GM23248 (cell line): Measurements from ENCODE around the gene ARGLU1. TPM values are rescaled to one million over a fixed set of nuclear protein-coding genes. Genes with fewer than 3 reads are reported as not detected.

Experiments used
- DNase-seq: peaks from one replicate; pipeline ENCODE4 v3.0.0-alpha.2; 2015
- H2AFZ ChIP-seq: fragments of 200-600 bp; sonication (generic); 2 replicates; pipeline ENCODE4 v1.6.1; 2016; ENCODE audit warnings: antibody characterized with exemption
- H3F3A ChIP-seq: fragments of 200-600 bp; sonication (generic); 2 replicates; pipeline ENCODE4 v1.6.1; 2016; ENCODE audit warnings: mild to moderate bottlenecking, antibody characterized with exemption, mixed run types; ENCODE audit not compliant: insufficient read depth
- H3K27ac ChIP-seq: fragments of 200-600 bp; sonication (generic); 2 replicates; pipeline ENCODE4 v1.5.1; 2016; ENCODE audit warnings: mild to moderate bottlenecking
- H3K27me3 ChIP-seq: fragments of 200-600 bp; sonication (generic); replicated peaks from 2 replicates; pipeline ENCODE4 v1.6.1; 2016; ENCODE audit warnings: mild to moderate bottlenecking; ENCODE audit not compliant: insufficient read depth
- H3K36me3 ChIP-seq: fragments of 200-600 bp; sonication (generic); 2 replicates; pipeline ENCODE4 v1.6.1; 2016; ENCODE audit warnings: low read depth, mild to moderate bottlenecking
- H3K4me1 ChIP-seq: fragments of 200-600 bp; sonication (generic); 2 replicates; pipeline ENCODE4 v1.6.1; 2016; ENCODE audit warnings: mild to moderate bottlenecking; ENCODE audit not compliant: insufficient read depth
- H3K4me2 ChIP-seq: fragments of 200-600 bp; sonication (generic); one replicate; pipeline ENCODE4 v1.6.1; 2016; ENCODE audit warnings: mild to moderate bottlenecking; ENCODE audit not compliant: unreplicated experiment
- H3K4me3 ChIP-seq: fragments of 200-600 bp; sonication (generic); 2 replicates; pipeline ENCODE4 v1.5.1; 2016; ENCODE audit warnings: mild to moderate bottlenecking
- H3K79me2 ChIP-seq: fragments of 200-600 bp; sonication (generic); 2 replicates; pipeline ENCODE4 v1.6.1; 2016; ENCODE audit warnings: mild to moderate bottlenecking; ENCODE audit not compliant: insufficient read depth
- H3K9ac ChIP-seq: fragments of 200-600 bp; sonication (generic); 2 replicates; pipeline ENCODE4 v1.6.1; 2016; ENCODE audit warnings: mild to moderate bottlenecking
- H3K9me2 ChIP-seq: fragments of 200-600 bp; sonication (generic); 2 replicates; pipeline ENCODE4 v1.6.1; 2016; ENCODE audit warnings: mixed run types, mild to moderate bottlenecking, moderate library complexity; ENCODE audit not compliant: insufficient read depth
- H3K9me3 ChIP-seq: fragments of 200-600 bp; sonication (generic); one replicate; pipeline ENCODE4 v1.6.1; 2017; ENCODE audit warnings: low read depth
- H4K20me1 ChIP-seq: fragments of 200-600 bp; sonication (generic); 2 replicates; pipeline ENCODE4 v1.6.0; 2016; ENCODE audit not compliant: insufficient read depth
- EZH2 ChIP-seq: fragments of 200-600 bp; sonication (generic); IDR thresholded peaks from 2 replicates; pipeline ENCODE4 v1.6.1; 2018; ENCODE audit warnings: antibody characterized with exemption, mild to moderate bottlenecking; ENCODE audit not compliant: insufficient read depth, poor library complexity, severe bottlenecking
- EZH2phosphoT487 ChIP-seq: fragments of 200-600 bp; sonication (generic); IDR thresholded peaks from 2 replicates; pipeline ENCODE4 v1.6.1; 2018; ENCODE audit warnings: antibody characterized with exemption, moderate library complexity, mild to moderate bottlenecking, low read depth; ENCODE audit not compliant: insufficient read depth
- WGBS, 2 experiments: methylation state at CpG; one replicate each; pipeline ENCODE4 v1.1.6; 2015 to 2017; ENCODE audit warnings: low lambda C conversion rate in 2 of 2, low coverage in 1 of 2; ENCODE audit errors: missing lambda C conversion rate in 2 of 2; 5-methylcytosine and 5-hydroxymethylcytosine counted together
- in situ Hi-C: fragments of 300-500 bp; cut with MboI; formaldehyde crosslinking; loops from 2 replicates; pipeline ENCODE4 v1.15.0; 2020
- polyA plus RNA-seq: library from polyadenylated mRNA; unstranded; fragments of >200 nt; fragmentation: Nextera tagmentation; extraction: Ambion mirVana; gene quantifications from 2 replicates; pipeline ENCODE4 v1.2.1, GENCODE V29; 2016
- total RNA-seq: library from RNA; depleted of rRNA; stranded (reverse); fragments of >200 nt; shearing (Covaris generic); gene quantifications from 2 replicates; pipeline ENCODE4 v1.2.3, GENCODE V29; 2014

The ARGLU1 gene
- total and polyA plus RNA-seq, 2 experiments from 2014 or later, result 38.4 to 61.5 TPM

GRCh38 chr13:106522112-106522705 lies 45.7 kb downstream of the ARGLU1 start:
- Histone ChIP-seq H3K9me3 (no peaks in the 10 kb centered on the region), H3K4me3 (no peak overlapping the region), H3K9me2 (no peaks in the 10 kb centered on the region), H3K79me2 (no peaks in the 10 kb centered on the region), H2AFZ (no peak overlapping the region), H3K4me1 (no peaks in the 10 kb centered on the region), H3K36me3 (no peaks in the 10 kb centered on the region), H3K27ac (no peak overlapping the region), H3K4me2 (no peak overlapping the region), H3K27me3 (no peaks in the 10 kb centered on the region), H4K20me1 (no peaks in the 10 kb centered on the region), H3F3A (no peaks in the 10 kb centered on the region), H3K9ac (no peak overlapping the region)
- WGBS, 2 experiments, result 85 to 91% methylated on average over 5 of the region's 5 CpGs
- TF ChIP-seq EZH2 (no peak), EZH2phosphoT487 (no peak)
- in situ Hi-C loops, result loop anchor here (10.0 kb wide), 1 partner anchor 447 kb away; no protein-coding TSS in a partner anchor
- no peak for DNase-seq

- 79 to 81% methylated on average over 5 of the region's 5 CpGs for WGBS, 2 experiments
- H3F3A ChIP-seq, result no peaks in the 10 kb centered on the region
- no peaks in the 10 kb centered on the region for H3K9me3 ChIP-seq
- H2AFZ ChIP-seq, result no peak overlapping the region
- no peak for DNase-seq
- no peaks in the 10 kb centered on the region for H4K20me1 ChIP-seq
- no peak overlapping the region for H3K4me3 ChIP-seq
- no peaks in the 10 kb centered on the region for H3K27me3 ChIP-seq
- H3K36me3 ChIP-seq, result no peaks in the 10 kb centered on the region
- H3K4me1 ChIP-seq, result no peaks in the 10 kb centered on the region
- no peaks in the 10 kb centered on the region for H3K9me2 ChIP-seq
- in situ Hi-C loops, result loop anchor here (10.0 kb wide), 1 partner anchor 446 kb away; no protein-coding TSS in a partner anchor
- H3K27ac ChIP-seq, result no peak overlapping the region
- H3K9ac ChIP-seq, result no peak overlapping the region
- no peaks in the 10 kb centered on the region for H3K79me2 ChIP-seq
- H3K4me2 ChIP-seq, result no peak overlapping the region
- TF ChIP-seq EZH2phosphoT487 (no peak), EZH2 (no peak)
Measured at GRCh38 chr13:106521095-106521799, 46.7 kb downstream of the ARGLU1 start.

GRCh38 chr13:106520251-106521054 lies 47.5 kb downstream of the ARGLU1 start:
- H4K20me1 ChIP-seq, result no peaks in the 10 kb centered on the region
- H3K4me2 ChIP-seq, result no peak overlapping the region
- peak; percentile 47 for DNase-seq
- no peaks in the 10 kb centered on the region for H3K27me3 ChIP-seq
- H3K36me3 ChIP-seq, result no peaks in the 10 kb centered on the region
- no peak for TF ChIP-seq EZH2phosphoT487
- TF ChIP-seq EZH2, result no peak
- H3K4me1 ChIP-seq, result no peaks in the 10 kb centered on the region
- H3K27ac ChIP-seq, result no peak overlapping the region
- H2AFZ ChIP-seq, result no peak overlapping the region
- H3K79me2 ChIP-seq, result no peaks in the 10 kb centered on the region
- no peaks in the 10 kb centered on the region for H3K9me2 ChIP-seq
- H3K4me3 ChIP-seq, result no peak overlapping the region
- WGBS, 2 experiments, result 75 to 80% methylated on average over 12 of the region's 12 CpGs
- no peaks in the 10 kb centered on the region for H3F3A ChIP-seq
- in situ Hi-C loops, result loop anchor here (10.0 kb wide), 1 partner anchor 446 kb away; no protein-coding TSS in a partner anchor
- H3K9ac ChIP-seq, result no peak overlapping the region
- no peaks in the 10 kb centered on the region for H3K9me3 ChIP-seq

GRCh38 chr13:106518512-106518911 lies 49.4 kb downstream of the ARGLU1 start:
- Histone ChIP-seq H3F3A (no peaks in the 10 kb centered on the region), H3K9ac (no peak overlapping the region), H3K4me3 (no peak overlapping the region), H3K27ac (no peak overlapping the region), H2AFZ (no peak overlapping the region), H4K20me1 (no peaks in the 10 kb centered on the region), H3K4me2 (no peak overlapping the region), H3K4me1 (no peaks in the 10 kb centered on the region), H3K9me2 (no peaks in the 10 kb centered on the region), H3K36me3 (no peaks in the 10 kb centered on the region), H3K27me3 (no peaks in the 10 kb centered on the region), H3K9me3 (no peaks in the 10 kb centered on the region), H3K79me2 (no peaks in the 10 kb centered on the region)
- DNase-seq, result no peak
- 86 to 92% methylated on average over 11 of the region's 11 CpGs for WGBS, 2 experiments
- in situ Hi-C loops, result no loop called here
- TF ChIP-seq EZH2phosphoT487, result no peak
- no peak for TF ChIP-seq EZH2
